ENCODE data around the gene GRSF1. TPM values are rescaled to one million over a fixed set of nuclear protein-coding genes. Genes with fewer than 3 reads are reported as not detected.

GRSF1 gene
- total and polyA plus RNA-seq, 2 of the 13 experiments (the other 11 are each of a cell fraction or from before 2014, with no cell fraction given): 66.5 to 103 TPM

- TF ChIP-seq, protein P1, sequence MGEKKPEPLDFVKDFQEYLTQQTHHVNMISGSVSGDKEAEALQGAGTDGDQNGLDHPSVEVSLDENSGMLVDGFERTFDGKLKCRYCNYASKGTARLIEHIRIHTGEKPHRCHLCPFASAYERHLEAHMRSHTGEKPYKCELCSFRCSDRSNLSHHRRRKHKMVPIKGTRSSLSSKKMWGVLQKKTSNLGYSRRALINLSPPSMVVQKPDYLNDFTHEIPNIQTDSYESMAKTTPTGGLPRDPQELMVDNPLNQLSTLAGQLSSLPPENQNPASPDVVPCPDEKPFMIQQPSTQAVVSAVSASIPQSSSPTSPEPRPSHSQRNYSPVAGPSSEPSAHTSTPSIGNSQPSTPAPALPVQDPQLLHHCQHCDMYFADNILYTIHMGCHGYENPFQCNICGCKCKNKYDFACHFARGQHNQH (CRISPR knock-in tag; IDR thresholded peaks at IDR 0.05): 0 out of 2 replicates have a peak, but pooled peaks have one; percentile 43
- TF ChIP-seq TFAP4 (IDR thresholded peaks at IDR 0.05; ENCODE audit: borderline replicate concordance, low read depth): peak; percentile 42; the same call in 1 of the 2 replicates
- 0 out of 2 replicates have a peak, but pooled peaks have one; percentile 50 for TF ChIP-seq SNAPC2 (CRISPR knock-in tag; IDR thresholded peaks at IDR 0.05)
- TF ChIP-seq MXD1 (CRISPR knock-in tag; IDR thresholded peaks at IDR 0.05): peak; percentile 62; the same call in 1 of the 2 replicates
- TF ChIP-seq ZNF281 (CRISPR knock-in tag; IDR thresholded peaks at IDR 0.05; ENCODE audit: borderline replicate concordance): peak; percentile 91
- no peak for TF ChIP-seq SIX1 (CRISPR knock-in tag; IDR thresholded peaks at IDR 0.05; ENCODE audit: borderline replicate concordance)
- TF ChIP-seq, protein P2, sequence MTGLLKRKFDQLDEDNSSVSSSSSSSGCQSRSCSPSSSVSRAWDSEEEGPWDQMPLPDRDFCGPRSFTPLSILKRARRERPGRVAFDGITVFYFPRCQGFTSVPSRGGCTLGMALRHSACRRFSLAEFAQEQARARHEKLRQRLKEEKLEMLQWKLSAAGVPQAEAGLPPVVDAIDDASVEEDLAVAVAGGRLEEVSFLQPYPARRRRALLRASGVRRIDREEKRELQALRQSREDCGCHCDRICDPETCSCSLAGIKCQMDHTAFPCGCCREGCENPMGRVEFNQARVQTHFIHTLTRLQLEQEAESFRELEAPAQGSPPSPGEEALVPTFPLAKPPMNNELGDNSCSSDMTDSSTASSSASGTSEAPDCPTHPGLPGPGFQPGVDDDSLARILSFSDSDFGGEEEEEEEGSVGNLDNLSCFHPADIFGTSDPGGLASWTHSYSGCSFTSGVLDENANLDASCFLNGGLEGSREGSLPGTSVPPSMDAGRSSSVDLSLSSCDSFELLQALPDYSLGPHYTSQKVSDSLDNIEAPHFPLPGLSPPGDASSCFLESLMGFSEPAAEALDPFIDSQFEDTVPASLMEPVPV (CRISPR knock-in tag; IDR thresholded peaks at IDR 0.05): 0 out of 2 replicates have a peak, but pooled peaks have one; percentile 51
- TF ChIP-seq ZNF333 (CRISPR knock-in tag; IDR thresholded peaks at IDR 0.05; ENCODE audit: borderline replicate concordance): peak; percentile 44; the same call in 1 of the 2 replicates
- no peak for TF ChIP-seq ZNF468 (CRISPR knock-in tag; IDR thresholded peaks at IDR 0.05)
- TF ChIP-seq, protein P3, sequence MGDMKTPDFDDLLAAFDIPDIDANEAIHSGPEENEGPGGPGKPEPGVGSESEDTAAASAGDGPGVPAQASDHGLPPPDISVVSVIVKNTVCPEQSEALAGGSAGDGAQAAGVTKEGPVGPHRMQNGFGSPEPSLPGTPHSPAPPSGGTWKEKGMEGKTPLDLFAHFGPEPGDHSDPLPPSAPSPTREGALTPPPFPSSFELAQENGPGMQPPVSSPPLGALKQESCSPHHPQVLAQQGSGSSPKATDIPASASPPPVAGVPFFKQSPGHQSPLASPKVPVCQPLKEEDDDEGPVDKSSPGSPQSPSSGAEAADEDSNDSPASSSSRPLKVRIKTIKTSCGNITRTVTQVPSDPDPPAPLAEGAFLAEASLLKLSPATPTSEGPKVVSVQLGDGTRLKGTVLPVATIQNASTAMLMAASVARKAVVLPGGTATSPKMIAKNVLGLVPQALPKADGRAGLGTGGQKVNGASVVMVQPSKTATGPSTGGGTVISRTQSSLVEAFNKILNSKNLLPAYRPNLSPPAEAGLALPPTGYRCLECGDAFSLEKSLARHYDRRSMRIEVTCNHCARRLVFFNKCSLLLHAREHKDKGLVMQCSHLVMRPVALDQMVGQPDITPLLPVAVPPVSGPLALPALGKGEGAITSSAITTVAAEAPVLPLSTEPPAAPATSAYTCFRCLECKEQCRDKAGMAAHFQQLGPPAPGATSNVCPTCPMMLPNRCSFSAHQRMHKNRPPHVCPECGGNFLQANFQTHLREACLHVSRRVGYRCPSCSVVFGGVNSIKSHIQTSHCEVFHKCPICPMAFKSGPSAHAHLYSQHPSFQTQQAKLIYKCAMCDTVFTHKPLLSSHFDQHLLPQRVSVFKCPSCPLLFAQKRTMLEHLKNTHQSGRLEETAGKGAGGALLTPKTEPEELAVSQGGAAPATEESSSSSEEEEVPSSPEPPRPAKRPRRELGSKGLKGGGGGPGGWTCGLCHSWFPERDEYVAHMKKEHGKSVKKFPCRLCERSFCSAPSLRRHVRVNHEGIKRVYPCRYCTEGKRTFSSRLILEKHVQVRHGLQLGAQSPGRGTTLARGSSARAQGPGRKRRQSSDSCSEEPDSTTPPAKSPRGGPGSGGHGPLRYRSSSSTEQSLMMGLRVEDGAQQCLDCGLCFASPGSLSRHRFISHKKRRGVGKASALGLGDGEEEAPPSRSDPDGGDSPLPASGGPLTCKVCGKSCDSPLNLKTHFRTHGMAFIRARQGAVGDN (CRISPR knock-in tag; IDR thresholded peaks at IDR 0.05): peak; percentile 60
- TF ChIP-seq ZNF83 (CRISPR knock-in tag; IDR thresholded peaks at IDR 0.05; ENCODE audit: borderline replicate concordance): 0 out of 2 replicates have a peak, but pooled peaks have one; percentile 41
- no peak for TF ChIP-seq ZSCAN5A (CRISPR knock-in tag; IDR thresholded peaks at IDR 0.05; ENCODE audit: borderline replicate concordance)
Measured at GRCh38 chr4:70839589-70840093, at the start of gene GRSF1 (continued).
